Mesothelial cell of epicardium (in vitro differentiated cells): Measurements from ENCODE around the gene MAN2B2. TPM values are rescaled to one million over a fixed set of nuclear protein-coding genes. Genes with fewer than 3 reads are reported as not detected.

Experiments used
- DNase-seq, 2 experiments: peaks; one replicate each; pipeline ENCODE4 v3.0.0; 2021; ENCODE audit warnings: low spot score in 2 of 2; ENCODE audit not compliant: unreplicated experiment in 2 of 2
- H3K27ac Mint-ChIP-seq: 2 replicates; pipeline ENCODE4 v1.8.0; 2021; ENCODE audit warnings: mixed read lengths
- H3K27me3 Mint-ChIP-seq: 2 replicates; pipeline ENCODE4 v1.8.0; 2021; ENCODE audit warnings: low read depth, mixed read lengths
- H3K36me3 Mint-ChIP-seq: 2 replicates; pipeline ENCODE4 v1.8.0; 2021; ENCODE audit warnings: mixed read lengths
- H3K4me1 Mint-ChIP-seq: 2 replicates; pipeline ENCODE4 v1.8.0; 2021; ENCODE audit warnings: mixed read lengths
- H3K4me3 Mint-ChIP-seq: 2 replicates; pipeline ENCODE4 v1.8.0; 2021; ENCODE audit warnings: mild to moderate bottlenecking, moderate library complexity, mixed read lengths
- H3K9me3 Mint-ChIP-seq: 2 replicates; pipeline ENCODE4 v1.8.0; 2021; ENCODE audit warnings: mixed read lengths
- CTCF ChIP-seq: fragments of 200-600 bp; sonication (generic); IDR thresholded peaks from one replicate; pipeline ENCODE4 v1.5.0; 2021; ENCODE audit warnings: antibody characterized with exemption; ENCODE audit not compliant: unreplicated experiment
- total RNA-seq: library from RNA; stranded (reverse); gene quantifications from 3 replicates; pipeline ENCODE4 v1.2.1, GENCODE V29; 2021

Gene MAN2B2
- total RNA-seq, 1 donor from 2014 or later, result 24.0 TPM

DNA sequence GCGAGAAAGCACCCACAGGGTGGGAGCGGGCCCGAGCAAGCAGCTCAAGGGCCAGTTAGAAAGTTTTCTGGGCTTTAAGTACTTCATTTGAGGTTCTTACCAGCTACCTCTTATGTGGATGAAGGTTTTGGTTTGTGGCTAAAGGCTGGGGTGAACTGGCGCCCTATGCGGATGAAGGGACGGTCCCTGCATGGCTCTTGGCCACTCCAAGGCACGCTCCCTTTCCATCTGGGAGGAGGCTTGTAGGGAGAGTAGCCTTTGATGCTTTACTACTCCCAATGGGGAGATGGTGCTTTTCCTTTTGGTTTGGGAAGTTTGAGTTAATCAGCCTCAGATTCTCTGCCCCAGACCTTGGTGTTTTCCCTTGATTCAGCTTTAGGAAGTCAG is 83.2 kb downstream of the MAN2B2 start:
- DNase-seq, result no peak
- Mint-ChIP-seq H3K27me3 (peaks cover 19% of the 10 kb centered on the region), H3K27ac (peak overlapping the region; percentile 12), H3K36me3 (no peaks in the 10 kb centered on the region), H3K4me1 (no peaks in the 10 kb centered on the region), H3K9me3 (peaks cover 4% of the 10 kb centered on the region), H3K4me3 (peak overlapping the region; percentile 51)
- no peak for TF ChIP-seq CTCF

DNA sequence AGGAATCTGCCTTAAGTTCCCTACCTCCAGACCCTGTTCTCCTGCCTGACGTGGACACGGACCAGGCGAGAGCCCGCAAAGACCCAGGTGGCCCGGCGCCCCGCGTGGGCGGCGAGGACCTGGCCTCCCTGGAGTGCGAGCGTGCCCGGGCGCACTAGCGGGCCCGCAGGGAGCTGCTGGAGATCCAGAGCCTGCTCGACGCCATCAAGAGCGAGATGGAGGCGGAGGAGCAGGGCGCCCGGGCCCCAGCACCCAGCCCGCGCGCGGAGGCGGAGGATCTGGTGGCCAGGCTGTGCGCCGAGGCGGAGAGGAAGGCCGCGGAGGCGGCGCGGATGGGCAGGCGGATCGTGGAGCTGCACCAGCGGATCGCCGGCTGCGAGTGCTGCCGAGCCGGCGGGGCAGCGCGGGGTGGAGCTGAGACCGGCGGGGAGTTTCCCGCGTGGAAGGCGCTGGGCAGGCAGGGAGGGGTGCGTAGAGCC is 83.6 kb downstream of the MAN2B2 start:
- DNase-seq, result peak in 1 of 2 experiments; percentile 66
- no peak for TF ChIP-seq CTCF
- no peaks in the 10 kb centered on the region for H3K36me3 Mint-ChIP-seq
- peaks cover 19% of the 10 kb centered on the region for H3K27me3 Mint-ChIP-seq
- H3K9me3 Mint-ChIP-seq, result peaks cover 4% of the 10 kb centered on the region
- H3K4me1 Mint-ChIP-seq, result no peaks in the 10 kb centered on the region
- peak overlapping the region; percentile 51 for H3K4me3 Mint-ChIP-seq
- H3K27ac Mint-ChIP-seq, result no peak overlapping the region

- Mint-ChIP-seq H3K27ac (no peak overlapping the region), H3K4me1 (no peaks in the 10 kb centered on the region), H3K4me3 (no peak overlapping the region), H3K27me3 (peaks cover 19% of the 10 kb centered on the region), H3K9me3 (no peaks in the 10 kb centered on the region), H3K36me3 (no peaks in the 10 kb centered on the region)
- TF ChIP-seq CTCF, result no peak
- DNase-seq, result no peak
Measured at GRCh38 chr4:6659897-6660296, 84.9 kb downstream of the MAN2B2 start.

DNA sequence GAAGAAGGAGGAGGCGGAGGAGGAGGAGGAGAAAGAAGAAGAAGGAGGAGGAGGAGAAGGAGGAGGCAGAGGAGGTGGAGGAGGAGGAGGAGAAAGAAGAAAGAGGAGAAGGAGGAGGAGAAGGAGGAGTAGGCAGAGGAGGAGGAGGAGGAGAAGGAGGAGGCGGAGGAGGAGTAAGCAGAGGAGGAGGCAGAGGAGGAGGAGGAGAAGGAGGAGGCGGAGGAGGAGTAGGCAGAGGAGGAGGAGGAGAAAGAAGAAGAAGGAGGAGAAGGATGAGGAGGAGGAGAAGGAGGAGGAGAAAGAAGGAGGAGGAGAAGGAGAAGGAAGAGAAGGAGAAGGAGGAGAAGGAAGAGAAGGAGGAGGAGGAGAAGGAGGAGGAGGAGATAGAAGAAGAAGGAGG is 85.4 kb downstream of the MAN2B2 start:
- Mint-ChIP-seq H3K27ac (no peak overlapping the region), H3K4me1 (no peaks in the 10 kb centered on the region), H3K4me3 (no peak overlapping the region), H3K36me3 (no peaks in the 10 kb centered on the region), H3K27me3 (peaks cover 19% of the 10 kb centered on the region), H3K9me3 (no peaks in the 10 kb centered on the region)
- DNase-seq, result no peak
- TF ChIP-seq CTCF, result no peak

GRCh38 chr4:6662591-6662990 is 87.6 kb downstream of the MAN2B2 start:
- TF ChIP-seq CTCF, result no peak
- no peak overlapping the region for H3K27ac Mint-ChIP-seq
- no peaks in the 10 kb centered on the region for H3K9me3 Mint-ChIP-seq
- no peak for DNase-seq
- H3K4me3 Mint-ChIP-seq, result no peak overlapping the region
- no peaks in the 10 kb centered on the region for H3K36me3 Mint-ChIP-seq
- peaks cover 19% of the 10 kb centered on the region for H3K27me3 Mint-ChIP-seq
- no peaks in the 10 kb centered on the region for H3K4me1 Mint-ChIP-seq
